ENCODE results near the gene UGT8.

GRCh38 chr4:114654592-114654991 lies 56.0 kb downstream of the UGT8 start:
- no peak for TF ChIP-seq CTCF (IDR thresholded peaks at IDR 0.05)
- no peak for TF ChIP-seq ZFX (IDR thresholded peaks at IDR 0.05; ENCODE audit: borderline replicate concordance)
